HepG2 (cell line): Measurements from ENCODE around the gene TMEM271.

ENCODE experiments used
- ADNP ChIP-seq: sonication (generic); formaldehyde crosslinking; IDR thresholded peaks from 2 replicates; pipeline ENCODE4 v1.4.0; 2020; ENCODE audit warnings: missing genetic modification reagents
- FOXK1 ChIP-seq: sonication (generic); formaldehyde crosslinking; IDR thresholded peaks from 2 replicates; pipeline ENCODE4 v1.4.0; 2020; ENCODE audit warnings: low read depth, missing genetic modification reagents, borderline replicate concordance
- MAFF ChIP-seq: IDR thresholded peaks from 2 replicates; pipeline ENCODE4 v1.6.1; 2011; ENCODE audit warnings: low read depth, low read length, improper control_type of control experiment
- SIN3A ChIP-seq: IDR thresholded peaks from 2 replicates; pipeline ENCODE4 v1.6.1; 2011; ENCODE audit warnings: low read depth, mild to moderate bottlenecking, control low read depth, low read length, borderline replicate concordance
- TCF12 ChIP-seq, 2 experiments: fragments of 450-650 bp in 1 of 2; sonication (generic) in 1 of 2; formaldehyde crosslinking in 1 of 2; IDR thresholded peaks; 2 replicates each; pipeline versions ENCODE4 v1.6.1 to v1.8.0; 2017 to 2022; ENCODE audit warnings: antibody characterized with exemption in 1 of 2, mild to moderate bottlenecking in 1 of 2, missing genetic modification reagents in 1 of 2, moderate library complexity in 1 of 2
- THYN1 ChIP-seq: sonication (generic); formaldehyde crosslinking; IDR thresholded peaks from 2 replicates; pipeline ENCODE4 v1.8.1; 2023; ENCODE audit warnings: low read depth, mild to moderate bottlenecking, moderate library complexity, missing genetic modification reagents, borderline replicate concordance
- ZNF230 ChIP-seq: sonication (generic); formaldehyde crosslinking; IDR thresholded peaks from 2 replicates; pipeline ENCODE4 v1.4.0; 2020; ENCODE audit warnings: mild to moderate bottlenecking, missing genetic modification reagents
- ZNF354B ChIP-seq: sonication (generic); formaldehyde crosslinking; IDR thresholded peaks from 2 replicates; pipeline ENCODE4 v1.8.0; 2022; ENCODE audit warnings: mild to moderate bottlenecking, missing genetic modification reagents
- TF ChIP-seq, protein P1 (sequence below): sonication (generic); formaldehyde crosslinking; IDR thresholded peaks from 2 replicates; pipeline ENCODE4 v1.4.0; 2020; ENCODE audit warnings: missing genetic modification reagents
- TF ChIP-seq, protein P2 (sequence below): sonication (generic); formaldehyde crosslinking; IDR thresholded peaks from 2 replicates; pipeline ENCODE4 v1.5.0; 2020; ENCODE audit warnings: mild to moderate bottlenecking, missing genetic modification reagents, moderate library complexity
- TF ChIP-seq, protein P3 (sequence below): IDR thresholded peaks from 2 replicates; pipeline ENCODE4 v1.6.1; 2012; ENCODE audit warnings: low read length, improper control_type of control experiment
- TF ChIP-seq, protein P4 (sequence below): IDR thresholded peaks from 2 replicates; pipeline ENCODE4 v1.6.1; 2012; ENCODE audit warnings: inconsistent platforms

DNA sequence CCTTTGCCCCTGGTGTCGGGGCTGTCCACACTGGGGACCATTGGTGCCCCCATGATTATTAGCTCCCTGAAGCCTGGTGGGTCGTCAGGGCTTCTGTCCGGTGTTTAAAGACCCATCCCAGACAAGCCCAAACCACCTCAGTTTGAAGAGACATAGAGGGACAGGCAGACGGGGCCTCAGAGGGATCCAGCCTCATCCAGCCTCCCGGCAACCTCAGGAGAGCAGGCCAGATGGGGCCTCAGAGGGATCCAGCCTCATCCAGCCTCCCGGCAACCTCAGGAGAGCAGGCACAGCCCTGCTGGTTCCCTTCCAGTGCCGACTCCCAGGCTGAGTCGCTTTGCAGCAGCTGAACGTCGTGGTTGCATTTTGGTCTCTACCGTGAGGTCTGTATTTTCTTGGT is 45.0 kb downstream of the TMEM271 start:
- TF ChIP-seq TCF12 (IDR thresholded peaks at IDR 0.05) (no peak), TCF12 (CRISPR knock-in tag; IDR thresholded peaks at IDR 0.05) (no peak), THYN1 (CRISPR knock-in tag) (no peak), MAFF (no peak), ZNF354B (CRISPR knock-in tag) (no peak), ADNP (CRISPR knock-in tag) (no peak), SIN3A (no peak), ZNF230 (CRISPR knock-in tag) (no peak), FOXK1 (CRISPR knock-in tag) (no peak)
- TF ChIP-seq, protein P1, sequence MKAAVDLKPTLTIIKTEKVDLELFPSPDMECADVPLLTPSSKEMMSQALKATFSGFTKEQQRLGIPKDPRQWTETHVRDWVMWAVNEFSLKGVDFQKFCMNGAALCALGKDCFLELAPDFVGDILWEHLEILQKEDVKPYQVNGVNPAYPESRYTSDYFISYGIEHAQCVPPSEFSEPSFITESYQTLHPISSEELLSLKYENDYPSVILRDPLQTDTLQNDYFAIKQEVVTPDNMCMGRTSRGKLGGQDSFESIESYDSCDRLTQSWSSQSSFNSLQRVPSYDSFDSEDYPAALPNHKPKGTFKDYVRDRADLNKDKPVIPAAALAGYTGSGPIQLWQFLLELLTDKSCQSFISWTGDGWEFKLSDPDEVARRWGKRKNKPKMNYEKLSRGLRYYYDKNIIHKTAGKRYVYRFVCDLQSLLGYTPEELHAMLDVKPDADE = no peak
- TF ChIP-seq, protein P2, sequence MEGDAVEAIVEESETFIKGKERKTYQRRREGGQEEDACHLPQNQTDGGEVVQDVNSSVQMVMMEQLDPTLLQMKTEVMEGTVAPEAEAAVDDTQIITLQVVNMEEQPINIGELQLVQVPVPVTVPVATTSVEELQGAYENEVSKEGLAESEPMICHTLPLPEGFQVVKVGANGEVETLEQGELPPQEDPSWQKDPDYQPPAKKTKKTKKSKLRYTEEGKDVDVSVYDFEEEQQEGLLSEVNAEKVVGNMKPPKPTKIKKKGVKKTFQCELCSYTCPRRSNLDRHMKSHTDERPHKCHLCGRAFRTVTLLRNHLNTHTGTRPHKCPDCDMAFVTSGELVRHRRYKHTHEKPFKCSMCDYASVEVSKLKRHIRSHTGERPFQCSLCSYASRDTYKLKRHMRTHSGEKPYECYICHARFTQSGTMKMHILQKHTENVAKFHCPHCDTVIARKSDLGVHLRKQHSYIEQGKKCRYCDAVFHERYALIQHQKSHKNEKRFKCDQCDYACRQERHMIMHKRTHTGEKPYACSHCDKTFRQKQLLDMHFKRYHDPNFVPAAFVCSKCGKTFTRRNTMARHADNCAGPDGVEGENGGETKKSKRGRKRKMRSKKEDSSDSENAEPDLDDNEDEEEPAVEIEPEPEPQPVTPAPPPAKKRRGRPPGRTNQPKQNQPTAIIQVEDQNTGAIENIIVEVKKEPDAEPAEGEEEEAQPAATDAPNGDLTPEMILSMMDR (CRISPR knock-in tag) = no peak
- TF ChIP-seq, protein P3, sequence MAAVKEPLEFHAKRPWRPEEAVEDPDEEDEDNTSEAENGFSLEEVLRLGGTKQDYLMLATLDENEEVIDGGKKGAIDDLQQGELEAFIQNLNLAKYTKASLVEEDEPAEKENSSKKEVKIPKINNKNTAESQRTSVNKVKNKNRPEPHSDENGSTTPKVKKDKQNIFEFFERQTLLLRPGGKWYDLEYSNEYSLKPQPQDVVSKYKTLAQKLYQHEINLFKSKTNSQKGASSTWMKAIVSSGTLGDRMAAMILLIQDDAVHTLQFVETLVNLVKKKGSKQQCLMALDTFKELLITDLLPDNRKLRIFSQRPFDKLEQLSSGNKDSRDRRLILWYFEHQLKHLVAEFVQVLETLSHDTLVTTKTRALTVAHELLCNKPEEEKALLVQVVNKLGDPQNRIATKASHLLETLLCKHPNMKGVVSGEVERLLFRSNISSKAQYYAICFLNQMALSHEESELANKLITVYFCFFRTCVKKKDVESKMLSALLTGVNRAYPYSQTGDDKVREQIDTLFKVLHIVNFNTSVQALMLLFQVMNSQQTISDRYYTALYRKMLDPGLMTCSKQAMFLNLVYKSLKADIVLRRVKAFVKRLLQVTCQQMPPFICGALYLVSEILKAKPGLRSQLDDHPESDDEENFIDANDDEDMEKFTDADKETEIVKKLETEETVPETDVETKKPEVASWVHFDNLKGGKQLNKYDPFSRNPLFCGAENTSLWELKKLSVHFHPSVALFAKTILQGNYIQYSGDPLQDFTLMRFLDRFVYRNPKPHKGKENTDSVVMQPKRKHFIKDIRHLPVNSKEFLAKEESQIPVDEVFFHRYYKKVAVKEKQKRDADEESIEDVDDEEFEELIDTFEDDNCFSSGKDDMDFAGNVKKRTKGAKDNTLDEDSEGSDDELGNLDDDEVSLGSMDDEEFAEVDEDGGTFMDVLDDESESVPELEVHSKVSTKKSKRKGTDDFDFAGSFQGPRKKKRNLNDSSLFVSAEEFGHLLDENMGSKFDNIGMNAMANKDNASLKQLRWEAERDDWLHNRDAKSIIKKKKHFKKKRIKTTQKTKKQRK = no peak
- TF ChIP-seq, protein P4, sequence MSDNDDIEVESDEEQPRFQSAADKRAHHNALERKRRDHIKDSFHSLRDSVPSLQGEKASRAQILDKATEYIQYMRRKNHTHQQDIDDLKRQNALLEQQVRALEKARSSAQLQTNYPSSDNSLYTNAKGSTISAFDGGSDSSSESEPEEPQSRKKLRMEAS = no peak
